Natural killer cell (primary cell): ENCODE measurements around the gene LHFPL3. TPM values are rescaled to one million over a fixed set of nuclear protein-coding genes. Genes with fewer than 3 reads are reported as not detected.

Source experiments
- ATAC-seq, 3 donors: fragments of 150-1000 bp in 2 of 3; fragments of 200-7000 bp in 1 of 3; cut with Tn5 transposase; 1 replicate in 1 of 3; 2 replicates in 2 of 3; pipeline ENCODE4 v1.10.0; 2021; ENCODE audit warnings: mild to moderate bottlenecking in 2 of 3, moderate library complexity in 2 of 3
- DNase-seq, 2 donors: peaks; one replicate each; pipeline versions ENCODE4 v3.0.0 to v3.0.0-alpha.2; 2013 to 2021; ENCODE audit warnings: mixed read lengths in 1 of 2
- H3K27ac ChIP-seq: one replicate; pipeline ENCODE4 v1.5.1; 2013; ENCODE audit warnings: mild to moderate bottlenecking, low read length
- H3K27me3 ChIP-seq: one replicate; pipeline ENCODE4 v1.6.1; 2013; ENCODE audit warnings: low read length; ENCODE audit not compliant: control insufficient read depth, insufficient read depth
- H3K36me3 ChIP-seq: one replicate; pipeline ENCODE4 v1.6.1; 2013; ENCODE audit warnings: low read length; ENCODE audit not compliant: control insufficient read depth, insufficient read depth
- H3K4me1 ChIP-seq: one replicate; pipeline ENCODE4 v1.6.1; 2013; ENCODE audit warnings: low read length; ENCODE audit not compliant: control insufficient read depth, insufficient read depth
- H3K4me3 ChIP-seq: one replicate; pipeline ENCODE4 v1.5.1; 2013; ENCODE audit warnings: low read length
- H3K9me3 ChIP-seq: one replicate; pipeline ENCODE4 v1.6.1; 2013; ENCODE audit warnings: low read length; ENCODE audit not compliant: control insufficient read depth, insufficient read depth
- H3K27ac Mint-ChIP-seq, 2 donors: one replicate each; pipeline ENCODE4 v1.8.0; 2022; ENCODE audit warnings: mild to moderate bottlenecking in 2 of 2, mixed read lengths in 2 of 2, moderate library complexity in 1 of 2
- H3K27me3 Mint-ChIP-seq, 2 donors: one replicate each; pipeline ENCODE4 v1.8.0; 2022; ENCODE audit warnings: low read depth in 2 of 2, mixed read lengths in 2 of 2
- H3K36me3 Mint-ChIP-seq: one replicate; pipeline ENCODE4 v1.8.0; 2022; ENCODE audit warnings: mixed read lengths
- H3K4me1 Mint-ChIP-seq, 2 donors: one replicate each; pipeline ENCODE4 v1.8.0; 2022; ENCODE audit warnings: mixed read lengths in 2 of 2
- H3K4me3 Mint-ChIP-seq: one replicate; pipeline ENCODE4 v1.8.0; 2022; ENCODE audit warnings: mild to moderate bottlenecking, moderate library complexity, mixed read lengths
- H3K9me3 Mint-ChIP-seq, 2 donors: one replicate each; pipeline ENCODE4 v1.8.0; 2022; ENCODE audit warnings: mixed read lengths in 2 of 2
- WGBS: methylation state at CpG from one replicate; pipeline ENCODE4 v1.1.7; 2013; ENCODE audit warnings: missing lambda C conversion rate; ENCODE audit not compliant: insufficient coverage; 5-methylcytosine and 5-hydroxymethylcytosine counted together
- intact Hi-C: fragments of 100-400 bp; cut with micrococcal nuclease; formaldehyde crosslinking; loops from one replicate; pipeline ENCODE4 v1.14.2; 2022
- total RNA-seq, 4 donors: library from RNA; stranded (reverse); fragments of 120-200 nt in 1 of 4; gene quantifications; one replicate each; pipeline versions ENCODE4 v1.2.3 to v1.2.4, GENCODE V29; 2013 to 2022
- TF ChIP-seq, protein P1 (sequence below): fragments of 200-600 bp; IDR thresholded peaks from one replicate; pipeline ENCODE4 v1.8.0; 2022; ENCODE audit warnings: antibody characterized with exemption

LHFPL3 gene
- total RNA-seq, 3 donors from 2014 or later (not counting 1 experiment from before 2014, with no cell fraction given), result not detected

DNA sequence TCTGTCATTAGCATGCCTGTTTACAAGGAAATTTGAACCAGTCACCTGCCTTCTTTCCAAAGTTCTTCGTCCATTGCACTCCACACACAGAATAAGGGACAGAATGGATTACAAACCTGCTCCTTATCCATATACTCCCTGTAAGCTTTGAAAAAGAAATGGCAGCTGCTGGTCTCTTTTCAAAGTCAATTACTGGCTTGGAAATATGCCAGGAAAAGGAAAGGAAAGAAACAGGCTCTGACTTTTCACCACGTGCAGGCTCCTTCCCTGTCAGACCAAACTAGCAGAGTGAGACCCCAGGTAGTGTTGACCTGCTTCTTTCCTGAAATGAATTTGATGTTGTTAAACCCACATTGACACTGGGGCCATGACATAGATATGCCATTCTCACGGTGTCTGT lies 84.5 kb downstream of the LHFPL3 start:
- Mint-ChIP-seq H3K27ac (no peak overlapping the region), H3K27me3 (no peaks in the 10 kb centered on the region), H3K4me3 (no peak overlapping the region), H3K9me3 (no peaks in the 10 kb centered on the region), H3K4me1 (no peaks in the 10 kb centered on the region), H3K36me3 (no peaks in the 10 kb centered on the region)
- no peak overlapping the region for H3K4me3 ChIP-seq
- 56% methylated on average over 3 of the region's 3 CpGs for WGBS
- H3K4me1 ChIP-seq, result no peaks in the 10 kb centered on the region
- no peak overlapping the region for H3K27ac ChIP-seq
- no peak for DNase-seq
- ATAC-seq, result no peak
- intact Hi-C loops, result no loop called here
- H3K27me3 ChIP-seq, result no peaks in the 10 kb centered on the region
- H3K36me3 ChIP-seq, result no peaks in the 10 kb centered on the region
- TF ChIP-seq, protein P1, sequence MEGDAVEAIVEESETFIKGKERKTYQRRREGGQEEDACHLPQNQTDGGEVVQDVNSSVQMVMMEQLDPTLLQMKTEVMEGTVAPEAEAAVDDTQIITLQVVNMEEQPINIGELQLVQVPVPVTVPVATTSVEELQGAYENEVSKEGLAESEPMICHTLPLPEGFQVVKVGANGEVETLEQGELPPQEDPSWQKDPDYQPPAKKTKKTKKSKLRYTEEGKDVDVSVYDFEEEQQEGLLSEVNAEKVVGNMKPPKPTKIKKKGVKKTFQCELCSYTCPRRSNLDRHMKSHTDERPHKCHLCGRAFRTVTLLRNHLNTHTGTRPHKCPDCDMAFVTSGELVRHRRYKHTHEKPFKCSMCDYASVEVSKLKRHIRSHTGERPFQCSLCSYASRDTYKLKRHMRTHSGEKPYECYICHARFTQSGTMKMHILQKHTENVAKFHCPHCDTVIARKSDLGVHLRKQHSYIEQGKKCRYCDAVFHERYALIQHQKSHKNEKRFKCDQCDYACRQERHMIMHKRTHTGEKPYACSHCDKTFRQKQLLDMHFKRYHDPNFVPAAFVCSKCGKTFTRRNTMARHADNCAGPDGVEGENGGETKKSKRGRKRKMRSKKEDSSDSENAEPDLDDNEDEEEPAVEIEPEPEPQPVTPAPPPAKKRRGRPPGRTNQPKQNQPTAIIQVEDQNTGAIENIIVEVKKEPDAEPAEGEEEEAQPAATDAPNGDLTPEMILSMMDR, result no peak
- no peaks in the 10 kb centered on the region for H3K9me3 ChIP-seq

DNA sequence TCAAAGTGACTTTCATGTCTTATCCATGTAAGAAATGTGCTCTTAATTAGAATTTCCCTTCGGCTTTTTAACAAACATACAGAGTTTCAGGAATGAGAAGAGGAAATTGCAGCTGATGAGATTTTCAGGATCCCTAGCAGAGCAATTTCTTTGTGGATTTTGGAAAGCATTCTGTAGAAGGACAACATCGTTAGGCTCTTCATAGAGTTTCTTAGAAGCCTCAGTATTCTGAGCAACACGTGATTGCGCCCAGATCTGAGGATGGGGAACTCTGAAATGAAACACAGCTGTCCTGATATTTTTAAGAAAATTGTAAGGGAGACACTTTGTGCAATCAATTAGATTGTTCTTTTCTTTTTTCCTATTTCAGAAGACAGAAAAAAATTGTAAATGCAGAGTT lies 85.8 kb downstream of the LHFPL3 start:
- no peak overlapping the region for H3K4me3 ChIP-seq
- ATAC-seq (no peak), DNase-seq (no peak)
- no peaks in the 10 kb centered on the region for H3K36me3 Mint-ChIP-seq
- H3K36me3 ChIP-seq, result no peaks in the 10 kb centered on the region
- no peaks in the 10 kb centered on the region for H3K9me3 Mint-ChIP-seq
- H3K9me3 ChIP-seq, result no peaks in the 10 kb centered on the region
- TF ChIP-seq, protein P1, result no peak
- H3K27ac Mint-ChIP-seq, result no peak overlapping the region
- WGBS, result 74% methylated on average over 4 of the region's 4 CpGs
- intact Hi-C loops, result no loop called here
- no peaks in the 10 kb centered on the region for H3K27me3 Mint-ChIP-seq
- H3K27ac ChIP-seq, result no peak overlapping the region
- H3K4me1 Mint-ChIP-seq, result no peaks in the 10 kb centered on the region
- no peaks in the 10 kb centered on the region for H3K27me3 ChIP-seq
- H3K4me3 Mint-ChIP-seq, result no peak overlapping the region
- H3K4me1 ChIP-seq, result no peaks in the 10 kb centered on the region

DNA sequence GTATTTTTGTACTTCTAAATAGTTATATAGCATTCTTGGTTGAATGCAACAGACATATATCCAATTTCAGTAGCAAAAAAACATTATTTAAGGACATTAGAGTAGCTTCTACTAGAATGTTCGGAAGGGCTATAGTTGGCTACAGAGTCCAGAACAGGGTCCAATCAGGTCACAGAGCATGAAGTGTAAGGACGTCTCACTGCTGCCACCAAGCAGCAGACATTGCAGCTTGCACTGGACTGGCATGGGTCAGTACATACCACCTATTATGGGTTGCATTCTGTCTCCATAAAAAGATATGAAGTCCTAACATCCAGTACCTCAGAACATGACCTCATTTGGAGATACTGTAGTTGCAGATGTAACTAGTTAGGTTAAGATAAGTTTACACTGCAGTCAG lies 87.3 kb downstream of the LHFPL3 start:
- no peak overlapping the region for H3K4me3 Mint-ChIP-seq
- no peaks in the 10 kb centered on the region for H3K36me3 Mint-ChIP-seq
- no peaks in the 10 kb centered on the region for H3K4me1 Mint-ChIP-seq
- Histone ChIP-seq H3K36me3 (no peaks in the 10 kb centered on the region), H3K27me3 (no peaks in the 10 kb centered on the region), H3K27ac (no peak overlapping the region), H3K4me3 (no peak overlapping the region), H3K4me1 (no peaks in the 10 kb centered on the region), H3K9me3 (no peaks in the 10 kb centered on the region)
- intact Hi-C loops, result no loop called here
- no peaks in the 10 kb centered on the region for H3K9me3 Mint-ChIP-seq
- 76% methylated on average over 2 of the region's 2 CpGs for WGBS
- H3K27me3 Mint-ChIP-seq, result no peaks in the 10 kb centered on the region
- no peak for ATAC-seq
- no peak overlapping the region for H3K27ac Mint-ChIP-seq
- no peak for DNase-seq
- TF ChIP-seq, protein P1, result no peak

DNA sequence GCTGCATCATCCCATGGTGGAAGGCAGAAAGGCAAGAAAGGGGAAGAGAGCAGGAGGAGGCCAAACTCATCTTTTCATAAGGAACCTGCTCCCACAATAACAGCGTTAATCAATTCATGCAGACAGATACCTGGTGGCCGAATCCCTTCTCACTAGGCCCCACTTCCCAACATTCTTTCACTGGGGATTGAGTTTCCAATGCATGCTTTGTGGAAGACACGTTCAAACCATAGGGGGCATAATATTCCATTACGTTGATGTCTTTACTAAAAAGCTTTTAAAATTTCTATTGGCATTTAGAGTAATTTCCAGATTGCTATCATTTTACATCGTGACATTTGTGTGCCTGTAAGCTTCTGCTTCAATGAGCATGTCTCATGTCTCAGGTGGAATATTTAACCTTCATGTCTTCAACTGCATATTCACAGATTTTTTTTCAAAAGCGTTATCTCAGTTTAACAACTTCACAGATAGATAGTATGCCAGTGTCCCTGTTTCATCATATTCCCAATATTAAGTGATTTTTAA lies 88.5 kb downstream of the LHFPL3 start:
- H3K36me3 ChIP-seq, result no peaks in the 10 kb centered on the region
- H3K4me3 Mint-ChIP-seq, result no peak overlapping the region
- H3K4me1 Mint-ChIP-seq, result no peaks in the 10 kb centered on the region
- H3K27me3 Mint-ChIP-seq, result no peaks in the 10 kb centered on the region
- no peak overlapping the region for H3K4me3 ChIP-seq
- no peak overlapping the region for H3K27ac Mint-ChIP-seq
- no peaks in the 10 kb centered on the region for H3K27me3 ChIP-seq
- intact Hi-C loops, result no loop called here
- H3K36me3 Mint-ChIP-seq, result no peaks in the 10 kb centered on the region
- H3K27ac ChIP-seq, result no peak overlapping the region
- TF ChIP-seq, protein P1, result no peak
- WGBS, result 80% methylated on average over 5 of the region's 6 CpGs
- H3K4me1 ChIP-seq, result no peaks in the 10 kb centered on the region
- no peaks in the 10 kb centered on the region for H3K9me3 ChIP-seq
- no peak for DNase-seq
- H3K9me3 Mint-ChIP-seq, result no peaks in the 10 kb centered on the region
- no peak for ATAC-seq
